Caco-2 (cell line): Measurements from ENCODE around the gene KDELR3. TPM values are rescaled to one million over a fixed set of nuclear protein-coding genes. Genes with fewer than 3 reads are reported as not detected.

Source experiments
- BruUV-seq: library from RNA; stranded (reverse); fragments of 400-500 nt; replicated peaks from 2 replicates; lab custom pipeline; 2021; lab: Mats Ljungman, UMichigan
- CTCF ChIA-PET: fragments of 300-600 bp; sonication (Branson Sonifier 250); formaldehyde crosslinking; loops from one replicate; lab custom pipeline; 2022; ENCODE audit warnings: antibody characterized with exemption; lab: Charles Lee
- POLR2A ChIA-PET: fragments of 300-600 bp; sonication (Branson Sonifier 250); formaldehyde crosslinking; loops from one replicate; lab custom pipeline; 2022; ENCODE audit warnings: antibody characterized with exemption; lab: Charles Lee
- DNase-seq, 2 experiments: peaks; one replicate each; pipeline versions ENCODE4 v3.0.0 to v3.0.0-alpha.2; 2020 to 2022
- H3K27me3 ChIP-seq: replicated peaks from 2 replicates; pipeline ENCODE4 v1.6.0; 2011; ENCODE audit warnings: low read length; ENCODE audit not compliant: control insufficient read depth, insufficient read depth
- H3K36me3 ChIP-seq: 2 replicates; pipeline ENCODE4 v1.5.1; 2011; ENCODE audit warnings: low read length; ENCODE audit not compliant: control insufficient read depth, insufficient read depth
- H3K4me1 ChIP-seq: fragments of 250-450 bp; sonication (Bioruptor Pico); 2 replicates; pipeline ENCODE4 v1.5.1; 2020; ENCODE audit warnings: mild to moderate bottlenecking
- H3K4me3 ChIP-seq: 2 replicates; pipeline ENCODE4 v1.5.1; 2011; ENCODE audit warnings: low read depth, mild to moderate bottlenecking, control low read depth, low read length
- H3K9me3 ChIP-seq: fragments of 250-450 bp; sonication (Bioruptor Pico); 2 replicates; pipeline ENCODE4 v1.5.1; 2020; ENCODE audit warnings: mild to moderate bottlenecking, moderate library complexity
- H3K27ac Mint-ChIP-seq: one replicate; pipeline ENCODE4 v1.8.0; 2022; ENCODE audit warnings: mixed read lengths; ENCODE audit not compliant: unreplicated experiment
- H3K27me3 Mint-ChIP-seq: one replicate; pipeline ENCODE4 v1.8.0; 2022; ENCODE audit warnings: mixed read lengths; ENCODE audit not compliant: insufficient read depth, unreplicated experiment
- H3K36me3 Mint-ChIP-seq: one replicate; pipeline ENCODE4 v1.8.0; 2022; ENCODE audit warnings: mild to moderate bottlenecking, mixed read lengths; ENCODE audit not compliant: insufficient read depth, unreplicated experiment
- H3K4me1 Mint-ChIP-seq: one replicate; pipeline ENCODE4 v1.8.0; 2022; ENCODE audit warnings: low read depth, mixed read lengths; ENCODE audit not compliant: unreplicated experiment
- H3K4me3 Mint-ChIP-seq: one replicate; pipeline ENCODE4 v1.8.0; 2022; ENCODE audit warnings: mild to moderate bottlenecking, moderate library complexity, mixed read lengths; ENCODE audit not compliant: unreplicated experiment
- H3K9me3 Mint-ChIP-seq: one replicate; pipeline ENCODE4 v1.8.0; 2022; ENCODE audit warnings: mixed read lengths; ENCODE audit not compliant: unreplicated experiment
- intact Hi-C: fragments of 100-400 bp; cut with micrococcal nuclease; formaldehyde crosslinking; loops from one replicate; pipeline ENCODE4 v1.10.0; 2022; ENCODE audit not compliant: unreplicated experiment
- total RNA-seq: library from RNA; stranded (reverse); gene quantifications from 2 replicates; pipeline ENCODE4 v1.2.3, GENCODE V29; 2022
- TF ChIP-seq, protein P1 (sequence below), 2 experiments: fragments of 200-600 bp in 1 of 2; IDR thresholded peaks; 1 replicate in 1 of 2; 2 replicates in 1 of 2; pipeline versions ENCODE4 v1.5.1 to v1.8.0; 2011 to 2022; ENCODE audit warnings: antibody characterized with exemption in 1 of 2, control low read depth in 1 of 2, inconsistent platforms in 1 of 2, low read depth in 1 of 2, low read length in 1 of 2, mild to moderate bottlenecking in 1 of 2, moderate library complexity in 1 of 2; ENCODE audit not compliant: insufficient read depth in 1 of 2, severe bottlenecking in 1 of 2, unreplicated experiment in 1 of 2

KDELR3 gene
- total RNA-seq, 1 experiment from 2014 or later = 13.4 TPM

DNA sequence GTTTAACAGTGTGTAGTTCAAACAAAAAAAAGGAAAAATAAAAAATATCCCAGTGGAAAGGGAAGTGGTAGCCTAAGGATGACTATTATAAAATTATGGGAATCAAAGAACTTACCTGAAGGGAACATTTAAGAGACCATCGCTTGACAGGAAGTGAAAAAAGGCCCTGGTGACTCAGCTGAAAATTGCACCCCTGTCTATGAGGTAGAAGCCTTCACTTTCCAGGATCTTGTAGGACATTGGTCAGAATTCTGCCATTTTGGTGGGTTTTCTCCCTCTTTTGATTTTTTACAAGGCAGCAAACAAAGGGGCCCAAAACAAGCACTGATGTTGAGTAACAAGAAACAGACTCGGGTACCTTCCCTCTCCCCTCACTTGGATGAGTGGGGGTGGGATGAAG lies 22.6 kb downstream of the KDELR3 start:
- BruUV-seq = no TSS peak
- H3K27ac Mint-ChIP-seq = no peak overlapping the region
- intact Hi-C loops = no loop called here

DNA sequence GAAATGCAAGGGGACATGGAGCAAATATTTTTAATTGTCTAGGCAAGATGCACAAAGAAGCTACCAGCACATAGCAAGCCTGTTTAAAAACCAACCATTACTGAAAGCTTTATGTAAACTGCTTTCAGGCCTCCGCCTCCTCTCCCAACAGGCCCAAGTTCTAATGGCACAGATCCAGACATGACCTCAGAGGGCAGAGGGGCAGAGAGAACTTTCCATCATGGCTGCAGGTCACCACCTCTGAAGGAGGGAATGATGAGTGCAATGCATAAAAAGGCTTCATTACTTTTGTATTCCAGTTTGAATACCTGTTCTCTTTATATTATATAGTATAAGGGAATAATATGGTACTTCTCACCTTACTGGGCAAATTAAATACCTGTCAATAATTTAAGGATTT lies 23.0 kb downstream of the KDELR3 start:
- ChIA-PET POLR2A (no interaction called here), CTCF (no interaction called here)
- no peaks in the 10 kb centered on the region for H3K27me3 ChIP-seq
- H3K4me1 ChIP-seq = no peaks in the 10 kb centered on the region
- Mint-ChIP-seq H3K4me1 (no peaks in the 10 kb centered on the region), H3K4me3 (no peak overlapping the region), H3K9me3 (no peaks in the 10 kb centered on the region), H3K36me3 (peaks cover 97% of the 10 kb centered on the region), H3K27ac (no peak overlapping the region), H3K27me3 (no peaks in the 10 kb centered on the region)
- no TSS peak for BruUV-seq
- intact Hi-C loops = no loop called here
- H3K9me3 ChIP-seq = no peaks in the 10 kb centered on the region
- peaks cover 3% of the 10 kb centered on the region; the same call in 1 of the 2 replicates for H3K36me3 ChIP-seq
- TF ChIP-seq, protein P1, sequence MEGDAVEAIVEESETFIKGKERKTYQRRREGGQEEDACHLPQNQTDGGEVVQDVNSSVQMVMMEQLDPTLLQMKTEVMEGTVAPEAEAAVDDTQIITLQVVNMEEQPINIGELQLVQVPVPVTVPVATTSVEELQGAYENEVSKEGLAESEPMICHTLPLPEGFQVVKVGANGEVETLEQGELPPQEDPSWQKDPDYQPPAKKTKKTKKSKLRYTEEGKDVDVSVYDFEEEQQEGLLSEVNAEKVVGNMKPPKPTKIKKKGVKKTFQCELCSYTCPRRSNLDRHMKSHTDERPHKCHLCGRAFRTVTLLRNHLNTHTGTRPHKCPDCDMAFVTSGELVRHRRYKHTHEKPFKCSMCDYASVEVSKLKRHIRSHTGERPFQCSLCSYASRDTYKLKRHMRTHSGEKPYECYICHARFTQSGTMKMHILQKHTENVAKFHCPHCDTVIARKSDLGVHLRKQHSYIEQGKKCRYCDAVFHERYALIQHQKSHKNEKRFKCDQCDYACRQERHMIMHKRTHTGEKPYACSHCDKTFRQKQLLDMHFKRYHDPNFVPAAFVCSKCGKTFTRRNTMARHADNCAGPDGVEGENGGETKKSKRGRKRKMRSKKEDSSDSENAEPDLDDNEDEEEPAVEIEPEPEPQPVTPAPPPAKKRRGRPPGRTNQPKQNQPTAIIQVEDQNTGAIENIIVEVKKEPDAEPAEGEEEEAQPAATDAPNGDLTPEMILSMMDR (IDR thresholded peaks at IDR 0.05; ENCODE audit: insufficient read depth in 1 of 2, low read depth in 1 of 2, low read length in 1 of 2, severe bottlenecking in 1 of 2, unreplicated experiment in 1 of 2) = no peak
- no peak for DNase-seq
- H3K4me3 ChIP-seq = no peak overlapping the region

More for the DNA sequence above, 22.6 kb downstream of the KDELR3 start:
- Histone ChIP-seq H3K27me3 (no peaks in the 10 kb centered on the region), H3K9me3 (no peaks in the 10 kb centered on the region), H3K4me3 (no peak overlapping the region), H3K4me1 (no peaks in the 10 kb centered on the region), H3K36me3 (peaks cover 3% of the 10 kb centered on the region; the same call in 1 of the 2 replicates)
- Mint-ChIP-seq H3K4me3 (no peak overlapping the region), H3K27me3 (no peaks in the 10 kb centered on the region), H3K4me1 (no peaks in the 10 kb centered on the region), H3K36me3 (peaks cover 97% of the 10 kb centered on the region), H3K9me3 (no peaks in the 10 kb centered on the region)
- CTCF ChIA-PET = no interaction called here
- DNase-seq = no peak
- TF ChIP-seq, protein P1 (IDR thresholded peaks at IDR 0.05; ENCODE audit: insufficient read depth in 1 of 2, low read depth in 1 of 2, low read length in 1 of 2, severe bottlenecking in 1 of 2, unreplicated experiment in 1 of 2) = no peak
- POLR2A ChIA-PET = no interaction called here

DNA sequence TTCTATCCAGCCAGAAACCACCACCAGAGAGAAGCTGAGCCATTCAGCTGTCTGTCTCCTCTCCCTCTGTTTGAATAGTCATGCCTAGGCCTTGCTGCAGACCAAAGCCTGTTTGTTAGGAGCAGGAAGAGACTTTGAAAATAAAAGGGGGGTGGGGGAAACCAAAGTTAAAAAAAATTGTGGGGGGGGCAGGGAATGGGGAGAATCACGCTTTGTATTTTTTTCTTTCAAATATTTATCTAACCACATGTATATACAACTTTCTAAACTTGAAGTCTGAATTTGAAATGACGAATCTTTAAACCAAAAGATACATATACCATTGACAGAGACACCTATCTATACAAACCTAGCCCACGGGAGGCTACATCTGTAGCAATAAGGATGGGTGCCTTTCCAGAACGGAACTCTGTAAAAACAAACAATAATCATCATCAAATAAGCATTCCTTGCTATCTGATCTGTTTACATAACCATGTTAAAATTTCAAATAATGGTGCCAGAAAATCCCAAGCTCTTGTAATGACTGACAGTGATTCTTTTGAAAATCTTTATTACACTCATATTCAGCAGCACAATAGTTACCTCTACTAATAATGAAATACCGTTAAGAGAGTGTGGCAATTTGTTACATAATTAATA lies 23.9 kb downstream of the KDELR3 start:
- Histone ChIP-seq H3K36me3 (0 out of 2 replicates have a peak, but pooled peaks cover 1% of the 10 kb centered on the region), H3K9me3 (no peaks in the 10 kb centered on the region), H3K4me1 (no peaks in the 10 kb centered on the region), H3K27me3 (no peaks in the 10 kb centered on the region), H3K4me3 (no peak overlapping the region)
- Mint-ChIP-seq H3K36me3 (peaks cover 97% of the 10 kb centered on the region), H3K27me3 (no peaks in the 10 kb centered on the region), H3K9me3 (no peaks in the 10 kb centered on the region), H3K4me3 (no peak overlapping the region), H3K4me1 (no peaks in the 10 kb centered on the region), H3K27ac (no peak overlapping the region)
- CTCF ChIA-PET = no interaction called here
- DNase-seq = no peak
- intact Hi-C loops = no loop called here
- TF ChIP-seq, protein P1 (IDR thresholded peaks at IDR 0.05; ENCODE audit: insufficient read depth in 1 of 2, low read depth in 1 of 2, low read length in 1 of 2, severe bottlenecking in 1 of 2, unreplicated experiment in 1 of 2) = no peak
- POLR2A ChIA-PET = no interaction called here
- no TSS peak for BruUV-seq
